Stimulated activated CD8-positive, alpha-beta memory T cell treated with anti-CD3 and anti-CD28 coated beads, Interleukin-2, amount 100 ng/mL, for 1 hour (primary cell): Measurements from ENCODE around the gene C10orf67.
"Not testable (repeated sequence)": the region's sequence is repeated elsewhere in the genome, so short reads cannot be mapped to it uniquely, and the experiment has no call there.

Experiments used
- DNase-seq, 2 donors: peaks; one replicate each; pipeline ENCODE4 v3.0.0-alpha.2; 2020; ENCODE audit warnings: low read depth in 2 of 2

C10orf67 gene

DNA sequence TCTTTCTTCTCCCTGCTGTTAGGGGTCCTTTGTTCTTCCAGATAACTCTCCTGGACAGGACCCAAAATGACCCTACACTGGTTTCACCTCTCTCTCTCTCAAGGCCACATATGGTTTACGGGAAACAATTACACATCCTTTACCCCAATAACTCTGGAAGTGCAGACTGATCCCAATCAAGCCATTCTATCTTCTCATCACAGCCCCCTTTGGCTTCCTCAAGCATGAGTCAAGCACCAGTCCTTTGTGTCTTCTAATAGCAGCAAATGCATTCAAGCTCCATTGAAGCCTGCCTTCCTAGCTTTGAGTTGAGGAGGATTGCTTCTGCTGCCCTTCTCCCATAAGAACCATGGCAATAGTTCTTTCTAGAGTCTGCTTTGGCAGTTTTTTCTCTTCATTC lies 20.2 kb downstream of the C10orf67 start:
- no peak for DNase-seq

GRCh38 chr10:23322082-23322481 lies 22.5 kb downstream of the C10orf67 start:
- DNase-seq, result no peak

DNA sequence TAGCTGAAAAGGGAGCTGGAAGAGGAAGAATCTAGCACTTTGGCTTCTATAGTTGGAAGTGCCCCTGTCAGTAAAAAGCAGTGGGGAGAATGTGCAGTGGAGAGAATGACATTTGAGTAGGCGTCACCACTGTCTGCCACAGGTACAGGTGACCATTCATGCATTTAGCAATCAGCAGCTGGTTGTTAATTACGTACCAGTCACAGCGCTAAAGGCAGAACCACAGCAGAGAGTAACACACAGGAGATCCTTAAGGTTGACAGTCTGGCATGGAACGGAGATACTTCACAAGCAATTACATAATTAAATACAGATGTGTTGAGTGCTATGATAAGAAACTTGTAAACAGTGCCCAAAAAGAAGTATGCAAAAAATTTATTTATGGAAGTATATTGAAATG lies 24.8 kb downstream of the C10orf67 start:
- DNase-seq, result no peak

DNA sequence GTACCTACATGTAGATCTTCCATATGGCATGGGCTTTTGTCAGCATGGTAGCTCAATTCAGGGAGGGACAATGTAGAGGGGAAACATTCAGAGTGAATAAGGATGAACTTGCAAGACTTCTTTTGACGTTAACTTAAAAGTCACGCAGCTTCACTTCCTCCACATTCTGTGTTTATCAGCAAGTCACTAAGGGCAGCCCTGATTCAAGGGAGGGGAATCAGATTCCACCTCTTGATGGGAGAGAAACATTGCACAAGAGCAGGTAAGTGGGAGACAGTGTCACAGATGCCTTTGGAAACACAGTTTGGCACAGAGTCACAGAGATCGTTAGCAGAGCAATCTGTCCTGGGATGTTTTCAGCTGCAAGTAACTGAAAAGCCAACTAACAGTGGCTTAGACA lies 26.2 kb downstream of the C10orf67 start:
- no peak for DNase-seq

DNA sequence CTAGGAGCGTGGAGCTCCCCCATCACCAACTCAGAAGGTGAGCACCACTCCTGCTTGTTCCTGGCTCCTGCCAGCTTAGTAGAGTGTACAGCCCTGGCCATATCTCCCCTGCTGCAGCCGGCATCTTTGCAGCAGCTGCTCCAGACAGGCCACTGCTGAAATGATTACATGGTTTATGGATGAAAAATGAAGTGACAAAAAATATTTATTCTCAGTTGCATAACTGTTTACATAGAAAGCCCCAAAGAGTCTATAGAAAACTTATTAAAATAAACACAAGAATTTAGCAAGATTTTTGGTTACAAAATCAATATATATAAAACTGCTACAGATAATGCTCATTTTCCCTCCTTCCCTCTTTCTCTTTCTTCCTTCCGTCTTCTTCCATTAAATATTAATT lies 27.2 kb downstream of the C10orf67 start:
- DNase-seq, result no peak

DNA sequence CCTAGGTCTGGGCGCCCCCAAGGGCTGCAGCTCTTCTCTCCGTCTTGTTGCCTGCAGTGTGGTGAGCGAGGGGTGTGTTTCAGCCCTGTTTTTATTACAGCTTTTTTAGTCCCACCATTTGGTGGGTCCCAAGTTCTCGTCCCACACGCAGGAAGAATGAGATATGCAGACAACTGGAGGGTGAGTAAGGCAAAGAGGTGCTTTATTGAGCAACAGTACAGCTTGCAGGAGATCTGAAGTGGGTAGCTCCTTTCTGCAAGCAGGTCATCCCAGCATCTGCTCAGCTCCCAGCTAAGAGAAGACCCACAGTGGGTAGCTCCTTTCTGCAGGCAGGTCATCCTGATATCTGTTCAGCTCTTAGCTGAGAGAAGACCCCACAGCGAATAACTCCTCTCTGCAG lies 28.2 kb downstream of the C10orf67 start:
- DNase-seq, result no peak

- DNase-seq, result no peak
Measured at GRCh38 chr10:23315966-23316365, 28.6 kb downstream of the C10orf67 start.

DNA sequence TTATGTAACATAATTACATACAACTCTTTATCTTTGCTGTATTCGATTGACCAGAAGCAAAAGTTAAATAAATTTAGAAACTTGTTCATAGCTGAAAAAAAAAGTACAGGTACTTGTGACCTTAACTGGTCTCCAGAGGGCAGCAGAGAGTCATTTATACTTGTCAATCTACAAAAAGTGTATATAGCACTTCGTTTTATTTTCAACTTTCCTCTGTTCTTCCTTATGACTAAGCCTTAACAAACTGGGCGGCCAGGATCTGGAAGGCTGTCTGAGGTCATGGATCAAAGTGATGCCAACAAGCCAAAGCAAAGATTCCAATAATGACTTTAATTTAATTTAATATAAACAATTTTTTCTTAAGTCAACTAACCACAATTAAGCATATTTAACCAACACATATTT lies 29.8 kb downstream of the C10orf67 start:
- DNase-seq, result peak in 1 of 2 donors; percentile 12

DNA sequence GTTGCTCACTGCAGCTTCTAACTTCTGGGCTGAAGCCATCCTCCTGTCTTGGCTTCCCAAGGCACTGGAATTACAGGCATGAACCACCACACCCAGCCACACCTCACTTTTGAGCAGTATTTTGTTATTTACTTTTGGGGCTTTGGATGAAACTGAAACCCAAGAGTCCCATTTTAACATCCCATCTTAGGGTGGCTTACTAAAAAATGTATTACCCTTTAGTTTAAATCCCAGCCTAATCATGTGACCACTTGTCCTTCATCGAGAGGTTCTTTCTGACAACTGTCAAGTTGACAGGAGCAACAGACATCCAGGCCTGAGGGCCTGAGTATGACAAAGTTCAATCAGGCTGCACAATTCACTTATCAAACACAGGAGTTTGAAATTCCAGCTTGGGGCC lies 33.6 kb downstream of the C10orf67 start:
- no peak for DNase-seq

DNA sequence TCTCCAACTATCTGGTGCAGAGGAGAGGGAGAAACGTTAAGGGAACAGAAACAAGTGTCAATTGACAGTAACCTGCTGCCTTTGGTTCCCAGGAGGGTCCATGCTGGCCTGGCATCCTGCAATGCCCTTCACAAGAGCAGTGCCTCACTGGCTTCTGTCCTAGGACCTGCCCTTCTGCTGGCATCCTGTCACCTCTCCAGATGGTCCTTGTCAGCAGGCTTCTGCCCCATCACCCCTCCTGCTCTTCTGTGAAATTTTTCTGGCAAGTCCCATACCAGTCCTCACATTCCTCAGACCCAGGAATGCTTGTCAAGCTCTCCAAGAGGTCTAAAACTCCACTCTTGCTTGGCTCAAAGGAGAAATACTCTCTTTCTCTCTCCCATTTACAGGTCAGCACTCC lies 34.2 kb downstream of the C10orf67 start:
- DNase-seq, result no peak

DNA sequence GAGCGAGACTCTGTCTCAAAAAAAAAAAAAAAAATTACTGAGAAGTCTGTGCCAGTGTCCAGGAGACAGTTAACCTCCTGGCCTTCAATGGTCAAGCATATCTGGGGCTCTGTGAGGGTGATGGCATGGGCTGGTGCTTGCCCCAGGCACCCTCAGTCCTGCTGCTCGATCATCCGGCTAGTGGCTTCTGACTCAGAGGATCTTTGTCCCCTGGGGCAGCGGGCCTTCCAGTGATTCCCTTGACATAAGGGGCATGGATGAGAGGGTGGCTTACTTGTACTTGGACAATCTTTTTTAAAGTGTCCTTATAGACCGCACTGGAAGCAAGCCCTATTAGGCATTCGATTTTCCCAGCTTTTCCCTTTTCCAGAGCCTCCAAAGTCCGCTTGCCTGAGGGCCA lies 44.6 kb downstream of the C10orf67 start:
- DNase-seq, result not testable (repeated sequence)

- no peak for DNase-seq
Measured at GRCh38 chr10:23294638-23295247, 49.9 kb downstream of the C10orf67 start.

DNA sequence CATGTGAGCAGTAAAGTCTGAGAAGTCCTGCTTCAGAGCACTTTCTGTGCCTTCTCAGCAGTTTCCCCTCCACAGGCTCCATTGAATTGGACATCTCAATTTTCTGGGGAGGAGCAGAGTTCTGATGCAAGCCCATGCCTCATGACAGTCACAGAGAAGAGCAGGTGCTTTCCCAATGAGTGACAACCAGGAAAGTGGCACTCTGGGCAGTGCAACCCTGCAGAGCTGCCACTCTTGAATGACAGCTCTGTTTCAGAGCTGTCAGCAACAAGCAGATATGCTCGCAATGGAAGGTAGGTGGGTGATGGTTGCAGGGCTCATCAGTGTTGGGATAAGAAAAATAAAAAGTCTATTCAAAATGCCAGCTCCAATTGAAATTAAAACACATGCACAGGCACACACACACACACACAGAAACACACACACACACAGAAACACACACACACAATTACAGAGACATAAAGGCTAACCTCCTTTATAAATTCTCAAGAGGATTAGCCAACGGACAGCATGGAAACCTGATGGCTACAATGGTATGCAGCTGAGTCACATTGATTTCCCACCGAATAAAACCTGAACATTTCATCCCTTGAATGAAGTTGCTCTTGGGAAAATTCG lies 50.5 kb downstream of the C10orf67 start:
- no peak for DNase-seq

GRCh38 chr10:23293145-23293724 lies 51.4 kb downstream of the C10orf67 start:
- DNase-seq, result no peak

- no peak for DNase-seq
Measured at GRCh38 chr10:23291551-23292334, 52.9 kb downstream of the C10orf67 start.

DNA sequence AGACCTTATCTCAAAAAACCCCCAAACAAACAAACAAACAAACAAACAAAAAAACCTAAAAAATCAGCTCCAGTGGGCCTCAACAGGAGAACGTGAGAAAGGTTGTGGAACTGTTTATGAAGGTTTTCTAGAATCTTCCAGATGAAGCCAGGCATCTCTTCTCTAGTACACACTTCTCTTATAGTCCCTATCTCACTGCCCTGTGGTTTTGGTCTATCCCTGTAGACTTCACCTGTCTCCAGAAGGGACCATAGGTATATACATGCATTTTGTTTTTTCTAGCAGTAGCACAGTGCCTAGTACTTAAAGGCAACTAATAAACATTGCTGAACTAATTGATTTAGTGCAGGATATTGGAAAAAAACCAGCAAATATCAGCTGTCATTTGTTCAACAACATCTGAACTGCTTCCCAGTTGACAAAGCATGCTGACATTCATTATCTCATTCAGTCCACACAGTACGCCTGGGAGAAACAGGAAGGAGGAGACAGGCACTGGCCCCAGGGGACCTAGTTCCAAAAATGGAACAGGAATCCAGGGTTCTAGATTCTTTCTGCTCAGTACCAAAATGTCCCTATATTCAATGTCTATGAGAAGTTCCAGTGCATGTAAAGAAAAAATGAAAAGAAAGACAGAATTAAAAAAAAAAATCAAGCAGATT lies 59.8 kb downstream of the C10orf67 start:
- DNase-seq, result no peak

- DNase-seq, result no peak
Measured at GRCh38 chr10:23284155-23284554, 60.4 kb downstream of the C10orf67 start.

DNA sequence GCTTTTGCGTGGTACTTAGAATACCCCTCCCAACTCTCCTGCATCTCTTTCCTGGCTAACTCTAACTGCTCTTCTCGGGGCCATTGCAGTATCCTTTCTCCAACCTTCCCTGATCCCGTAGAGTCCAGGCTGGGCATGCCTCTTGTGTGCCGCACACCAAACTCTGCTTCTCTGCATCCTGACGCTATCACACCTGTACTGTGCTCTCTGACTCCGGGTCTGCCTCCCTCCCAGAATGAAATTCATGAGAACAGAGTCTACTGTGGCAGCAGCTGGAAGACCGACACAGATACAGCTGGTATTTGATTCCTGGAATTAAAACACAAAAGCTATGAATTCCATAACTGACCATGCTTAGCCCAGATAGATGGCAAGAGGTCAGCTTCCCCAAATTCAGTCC lies 60.9 kb downstream of the C10orf67 start:
- no peak for DNase-seq

GRCh38 chr10:23281044-23281433 lies 63.6 kb downstream of the C10orf67 start:
- DNase-seq, result no peak

DNA sequence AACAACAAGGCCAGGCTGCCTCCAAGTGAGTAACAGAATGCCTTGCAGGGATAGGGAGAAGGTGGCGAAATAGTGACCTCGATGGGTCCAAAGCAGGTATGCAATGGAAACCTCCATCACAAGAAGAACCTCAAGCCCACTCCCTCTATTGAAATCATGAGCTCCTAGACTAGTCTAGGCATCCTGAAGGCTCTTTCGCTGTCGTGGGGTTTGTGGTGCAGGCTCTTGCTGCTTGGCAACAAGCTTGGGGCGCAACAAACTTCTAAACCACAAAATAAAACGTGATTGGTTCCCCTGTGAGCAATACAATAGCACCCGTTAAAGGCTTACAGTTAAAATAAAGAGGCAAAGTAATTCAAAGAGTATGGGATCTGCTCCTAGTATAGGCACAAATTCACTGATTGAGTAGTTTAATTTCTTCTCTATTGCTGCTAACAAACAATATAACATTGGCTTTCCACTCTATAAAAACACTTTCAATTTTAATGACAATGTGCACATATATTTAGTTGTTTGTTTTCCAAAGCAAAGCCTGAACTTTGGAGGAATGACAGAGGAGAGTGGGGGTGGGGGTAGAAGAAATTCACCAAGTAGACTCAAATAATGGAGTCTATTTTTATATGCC lies 64.1 kb downstream of the C10orf67 start:
- DNase-seq, result no peak

DNA sequence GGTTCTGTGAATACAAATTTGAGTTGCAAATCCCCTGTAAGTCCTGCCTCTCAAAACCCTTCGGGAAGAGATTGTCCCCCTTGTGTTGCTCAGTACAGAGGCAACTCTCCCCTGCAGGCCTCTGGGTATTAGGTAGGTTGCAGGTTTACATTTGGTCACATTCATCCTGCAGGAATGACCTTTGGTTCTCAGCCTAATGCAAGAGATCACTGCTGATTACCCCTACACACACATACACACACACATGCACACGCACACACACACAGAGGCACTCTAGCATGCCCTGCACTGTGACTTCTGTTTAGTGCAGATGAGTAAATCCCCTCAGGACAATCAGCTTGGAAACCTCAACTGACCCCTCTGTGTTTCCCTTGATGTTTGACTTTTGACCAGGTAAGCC lies 69.2 kb downstream of the C10orf67 start:
- no peak for DNase-seq

- not testable (repeated sequence) for DNase-seq
Measured at GRCh38 chr10:23274179-23274578, 70.4 kb downstream of the C10orf67 start.
